DOHH2 (cell line): ENCODE data around the gene CAMTA1.

Source experiments
- CTCF ChIP-seq: fragments of 200-600 bp; sonication (generic); IDR thresholded peaks from one replicate; pipeline ENCODE4 v1.5.1; 2014; ENCODE audit warnings: antibody characterized with exemption, mild to moderate bottlenecking, low read depth, low read length; ENCODE audit not compliant: poor library complexity, severe bottlenecking
- EZH2phosphoT487 ChIP-seq: fragments of 200-600 bp; sonication (generic); IDR thresholded peaks from 2 replicates; pipeline ENCODE4 v1.6.1; 2017; ENCODE audit warnings: borderline replicate concordance, mild to moderate bottlenecking, antibody characterized with exemption, low read length, moderate library complexity, mixed read lengths

DNA sequence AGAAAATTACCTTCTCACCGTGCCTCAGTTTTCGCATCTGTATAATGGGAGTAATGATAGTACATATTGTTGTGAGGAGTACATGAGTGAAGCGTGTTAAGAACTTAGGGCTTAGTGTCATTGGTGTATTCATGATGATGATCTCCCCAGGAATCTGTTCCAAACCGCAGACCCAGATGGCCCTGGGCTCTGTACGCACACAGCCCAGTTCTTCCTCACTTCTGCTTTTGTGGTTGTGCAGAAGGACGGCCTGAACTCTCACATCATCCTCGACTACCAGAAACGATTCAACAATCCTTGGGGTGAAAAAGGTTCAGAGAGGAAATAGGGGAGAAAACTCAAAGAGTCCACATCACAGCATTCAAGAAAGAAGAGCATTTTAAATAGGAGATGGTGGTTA lies 323.0 kb downstream of the CAMTA1 start:
- TF ChIP-seq EZH2phosphoT487 (no peak), CTCF (no peak)
